DND-41 (cell line): ENCODE measurements around the gene RHAG.

ENCODE experiments used
- EZH2 ChIP-seq: IDR thresholded peaks from 3 replicates; pipeline ENCODE4 v1.6.1; 2012; ENCODE audit warnings: borderline replicate concordance, low read depth, mild to moderate bottlenecking, moderate library complexity, low read length, inconsistent platforms; ENCODE audit not compliant: severe bottlenecking
- TF ChIP-seq, protein P1 (sequence below): IDR thresholded peaks from 2 replicates; pipeline ENCODE4 v1.5.1; 2012; ENCODE audit warnings: borderline replicate concordance, low read length, moderate library complexity, mild to moderate bottlenecking; ENCODE audit not compliant: poor library complexity, severe bottlenecking; ENCODE audit errors: extremely low read depth

DNA sequence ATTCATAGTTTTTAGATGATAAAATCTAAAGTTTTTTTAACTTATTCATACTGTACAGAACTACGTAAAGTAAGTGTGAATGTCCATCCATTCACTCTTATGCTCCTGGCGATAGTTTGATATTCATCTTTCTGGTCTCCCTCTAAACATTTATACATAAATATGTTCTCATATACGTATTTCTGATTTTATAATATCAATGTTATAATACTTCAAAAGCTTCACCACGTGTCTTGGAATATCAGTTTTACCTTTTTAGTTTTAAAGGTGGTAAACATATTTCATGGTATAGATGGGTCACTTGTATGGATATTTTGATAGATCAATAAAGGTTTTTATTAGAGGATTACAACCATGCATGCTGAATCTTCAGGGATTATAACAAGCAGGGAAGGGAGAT, 10.3 kb upstream of the RHAG start:
- TF ChIP-seq, protein P1, sequence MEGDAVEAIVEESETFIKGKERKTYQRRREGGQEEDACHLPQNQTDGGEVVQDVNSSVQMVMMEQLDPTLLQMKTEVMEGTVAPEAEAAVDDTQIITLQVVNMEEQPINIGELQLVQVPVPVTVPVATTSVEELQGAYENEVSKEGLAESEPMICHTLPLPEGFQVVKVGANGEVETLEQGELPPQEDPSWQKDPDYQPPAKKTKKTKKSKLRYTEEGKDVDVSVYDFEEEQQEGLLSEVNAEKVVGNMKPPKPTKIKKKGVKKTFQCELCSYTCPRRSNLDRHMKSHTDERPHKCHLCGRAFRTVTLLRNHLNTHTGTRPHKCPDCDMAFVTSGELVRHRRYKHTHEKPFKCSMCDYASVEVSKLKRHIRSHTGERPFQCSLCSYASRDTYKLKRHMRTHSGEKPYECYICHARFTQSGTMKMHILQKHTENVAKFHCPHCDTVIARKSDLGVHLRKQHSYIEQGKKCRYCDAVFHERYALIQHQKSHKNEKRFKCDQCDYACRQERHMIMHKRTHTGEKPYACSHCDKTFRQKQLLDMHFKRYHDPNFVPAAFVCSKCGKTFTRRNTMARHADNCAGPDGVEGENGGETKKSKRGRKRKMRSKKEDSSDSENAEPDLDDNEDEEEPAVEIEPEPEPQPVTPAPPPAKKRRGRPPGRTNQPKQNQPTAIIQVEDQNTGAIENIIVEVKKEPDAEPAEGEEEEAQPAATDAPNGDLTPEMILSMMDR = no peak
- TF ChIP-seq EZH2 = no peak
